B cell (primary cell): ENCODE data around the gene CNTD1. TPM values are rescaled to one million over a fixed set of nuclear protein-coding genes. Genes with fewer than 3 reads are reported as not detected.

Experiments used
- ATAC-seq: fragments of 200-7000 bp; cut with Tn5 transposase; one replicate; pipeline ENCODE4 v1.10.0; 2021; ENCODE audit warnings: low read depth, mild to moderate bottlenecking, moderate number of reproducible peaks, moderate library complexity
- CTCF ChIA-PET: fragments of 350-600 bp; sonication (Branson Sonifier 250); formaldehyde crosslinking; loops from one replicate; lab custom pipeline; 2021; ENCODE audit warnings: antibody characterized with exemption, inconsistent platforms; lab: Charles Lee
- POLR2A ChIA-PET: fragments of 350-600 bp; sonication (Branson Sonifier 250); formaldehyde crosslinking; loops from one replicate; lab custom pipeline; 2021; ENCODE audit warnings: antibody characterized with exemption; lab: Charles Lee
- DNase-seq: peaks from one replicate; pipeline ENCODE4 v3.0.0; 2013
- H2AFZ ChIP-seq: 2 replicates; pipeline ENCODE4 v1.6.1; 2012; ENCODE audit warnings: mild to moderate bottlenecking, low read depth, low read length; ENCODE audit not compliant: insufficient read depth, poor library complexity, severe bottlenecking
- H3K27ac ChIP-seq, 2 donors: 1 replicate in 1 of 2; 2 replicates in 1 of 2; pipeline ENCODE4 v1.5.1; 2012 to 2013; ENCODE audit warnings: low read length in 2 of 2, mild to moderate bottlenecking in 2 of 2, moderate library complexity in 1 of 2
- H3K27me3 ChIP-seq, 4 experiments: fragments of 200-600 bp in 1 of 4; sonication (generic) in 1 of 4; replicated peaks in 1 of 4; 1 replicate in 2 of 4; 2 replicates in 2 of 4; pipeline versions ENCODE4 v1.6.1 to v1.7.0; 2013 to 2016; ENCODE audit warnings: low read length in 3 of 4, mild to moderate bottlenecking in 2 of 4, mixed read lengths in 1 of 4, moderate library complexity in 1 of 4; ENCODE audit not compliant: insufficient read depth in 4 of 4, control insufficient read depth in 3 of 4; ENCODE audit errors: control extremely low read depth in 1 of 4
- H3K36me3 ChIP-seq, 2 experiments: replicated peaks in 1 of 2; 1 replicate in 1 of 2; 2 replicates in 1 of 2; pipeline versions ENCODE4 v1.6.1 to v1.7.1; 2013; ENCODE audit warnings: low read length in 1 of 2; ENCODE audit not compliant: insufficient read depth in 2 of 2, control insufficient read depth in 1 of 2; ENCODE audit errors: control extremely low read depth in 1 of 2, extremely low read depth in 1 of 2
- H3K4me1 ChIP-seq, 2 donors: fragments of 200-600 bp in 1 of 2; sonication (generic) in 1 of 2; 1 replicate in 1 of 2; 2 replicates in 1 of 2; pipeline versions ENCODE4 v1.5.1 to v1.6.1; 2013 to 2017; ENCODE audit warnings: low read length in 2 of 2; ENCODE audit not compliant: control insufficient read depth in 2 of 2, insufficient read depth in 2 of 2
- H3K4me2 ChIP-seq: replicated peaks from 2 replicates; pipeline ENCODE3; 2012; ENCODE audit warnings: mild to moderate bottlenecking, low read depth, low read length; ENCODE audit not compliant: poor library complexity, severe bottlenecking
- H3K4me3 ChIP-seq, 5 experiments: fragments of 200-600 bp in 1 of 5; sonication (generic) in 1 of 5; 1 replicate in 3 of 5; 2 replicates in 2 of 5; pipeline versions ENCODE4 v1.5.1 to v1.7.0; 2011 to 2016; ENCODE audit warnings: low read length in 4 of 5, mild to moderate bottlenecking in 4 of 5, low read depth in 2 of 5, control low read depth in 1 of 5, moderate library complexity in 1 of 5; ENCODE audit not compliant: insufficient read depth in 1 of 5; ENCODE audit errors: control extremely low read depth in 1 of 5, extremely low read depth in 1 of 5
- H3K79me2 ChIP-seq: fragments of 200-600 bp; sonication (generic); one replicate; pipeline ENCODE4 v1.6.0; 2016; ENCODE audit warnings: low read length; ENCODE audit not compliant: control insufficient read depth, insufficient read depth
- H3K9ac ChIP-seq: fragments of 200-600 bp; sonication (generic); 2 replicates; pipeline ENCODE4 v1.6.1; 2017; ENCODE audit warnings: mild to moderate bottlenecking, low read length, moderate library complexity
- H3K9me3 ChIP-seq, 3 donors: one replicate each; pipeline versions ENCODE4 v1.6.1 to v1.7.1; 2013; ENCODE audit warnings: low read length in 2 of 3; ENCODE audit not compliant: control insufficient read depth in 2 of 3, insufficient read depth in 1 of 3; ENCODE audit errors: control extremely low read depth in 1 of 3
- H4K20me1 ChIP-seq: 2 replicates; pipeline ENCODE4 v1.6.0; 2012; ENCODE audit warnings: mild to moderate bottlenecking, low read length; ENCODE audit not compliant: insufficient read depth, control insufficient read depth, poor library complexity, severe bottlenecking
- H3K27ac Mint-ChIP-seq: one replicate; pipeline ENCODE4 v1.8.0; 2021; ENCODE audit warnings: mixed read lengths
- H3K27me3 Mint-ChIP-seq: one replicate; pipeline ENCODE4 v1.8.0; 2021; ENCODE audit warnings: mixed read lengths
- H3K4me1 Mint-ChIP-seq: one replicate; pipeline ENCODE4 v1.8.0; 2021; ENCODE audit warnings: mixed read lengths
- H3K4me3 Mint-ChIP-seq: one replicate; pipeline ENCODE4 v1.8.0; 2021; ENCODE audit warnings: mixed read lengths
- H3K9me3 Mint-ChIP-seq: one replicate; pipeline ENCODE4 v1.8.0; 2022; ENCODE audit warnings: mixed read lengths; ENCODE audit not compliant: insufficient read depth
- CTCF ChIP-seq: fragments of 200-600 bp; IDR thresholded peaks from one replicate; pipeline ENCODE4 v1.8.0; 2022; ENCODE audit warnings: antibody characterized with exemption, mild to moderate bottlenecking
- EZH2 ChIP-seq: IDR thresholded peaks from 2 replicates; pipeline ENCODE4 v1.6.1; 2012; ENCODE audit warnings: borderline replicate concordance, low read depth, mild to moderate bottlenecking, moderate library complexity, low read length; ENCODE audit not compliant: insufficient read depth, poor library complexity, severe bottlenecking
- WGBS: methylation state at CpG from one replicate; pipeline ENCODE4 v1.1.5; 2013; ENCODE audit warnings: missing lambda C conversion rate; ENCODE audit not compliant: insufficient coverage; 5-methylcytosine and 5-hydroxymethylcytosine counted together
- intact Hi-C: fragments of 100-400 bp; cut with micrococcal nuclease; formaldehyde crosslinking; loops from one replicate; pipeline ENCODE4 v1.10.0; 2022
- polyA plus RNA-seq: library from polyadenylated mRNA; depleted of rRNA; stranded (reverse); fragments of >200 nt; gene quantifications from 2 replicates; pipeline ENCODE4 v1.2.3, GENCODE V29; 2012
- total RNA-seq, 2 donors: library from RNA; stranded (reverse); fragments of 120-200 nt in 1 of 2; gene quantifications; 1 replicate in 1 of 2; 2 replicates in 1 of 2; pipeline versions ENCODE4 v1.2.3 to v1.2.4, GENCODE V29; 2013 to 2022

Gene CNTD1
- total and polyA plus RNA-seq, 2 donors (not counting 1 experiment from before 2014, with no cell fraction given), result not detected

DNA sequence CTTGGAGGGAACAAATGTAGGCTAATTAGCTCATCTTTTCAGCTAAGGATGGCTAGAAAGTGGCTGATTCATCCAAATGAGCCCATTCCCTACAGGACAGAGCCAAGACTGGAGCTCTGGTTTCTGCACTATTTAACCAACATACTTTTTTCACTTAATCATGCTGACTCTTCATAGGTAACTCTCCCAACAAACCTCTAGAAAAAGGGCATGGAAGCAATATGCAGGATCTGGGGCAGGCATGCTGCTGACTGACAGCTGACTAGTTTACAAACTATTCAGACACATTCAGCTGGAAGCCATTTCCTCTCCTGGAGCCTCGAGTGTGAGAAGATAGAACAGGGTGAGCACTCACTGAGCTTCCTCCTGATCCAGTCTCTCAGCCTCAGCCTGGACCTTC lies 19.2 kb downstream of the CNTD1 start:
- WGBS, result 100% methylated on average over 1 of the region's 1 CpG
- no peaks in the 10 kb centered on the region for H3K27me3 ChIP-seq
- H2AFZ ChIP-seq, result no peak overlapping the region
- H4K20me1 ChIP-seq, result peaks cover 10% of the 10 kb centered on the region
- intact Hi-C loops, result no loop called here
- H3K9me3 ChIP-seq, result no peaks in the 10 kb centered on the region
- TF ChIP-seq CTCF (no peak), EZH2 (no peak)
- Mint-ChIP-seq H3K9me3 (no peaks in the 10 kb centered on the region), H3K27me3 (no peaks in the 10 kb centered on the region), H3K27ac (no peak overlapping the region), H3K4me1 (peaks cover 11% of the 10 kb centered on the region), H3K4me3 (no peak overlapping the region)
- ChIA-PET CTCF (interaction anchor here (0.8 to 1.1 kb wide), 2 partner anchors 10 to 26 kb away, joined by 3 read pairs; no protein-coding TSS in a partner anchor), POLR2A (interaction anchor here (0.5 kb wide), 1 partner anchor 221 kb away, joined by 3 read pairs; no protein-coding TSS in a partner anchor)
- H3K9ac ChIP-seq, result no peak overlapping the region
- peaks cover 0 to 2% of the 10 kb centered on the region in 2 donors for H3K4me1 ChIP-seq
- ATAC-seq, result no peak
- H3K27ac ChIP-seq, result no peak overlapping the region
- no peak overlapping the region for H3K4me2 ChIP-seq
- no peak overlapping the region for H3K4me3 ChIP-seq
- no peak for DNase-seq
- H3K79me2 ChIP-seq, result peaks cover 35% of the 10 kb centered on the region
- peaks cover 6 to 71% of the 10 kb centered on the region in 2 experiments for H3K36me3 ChIP-seq

DNA sequence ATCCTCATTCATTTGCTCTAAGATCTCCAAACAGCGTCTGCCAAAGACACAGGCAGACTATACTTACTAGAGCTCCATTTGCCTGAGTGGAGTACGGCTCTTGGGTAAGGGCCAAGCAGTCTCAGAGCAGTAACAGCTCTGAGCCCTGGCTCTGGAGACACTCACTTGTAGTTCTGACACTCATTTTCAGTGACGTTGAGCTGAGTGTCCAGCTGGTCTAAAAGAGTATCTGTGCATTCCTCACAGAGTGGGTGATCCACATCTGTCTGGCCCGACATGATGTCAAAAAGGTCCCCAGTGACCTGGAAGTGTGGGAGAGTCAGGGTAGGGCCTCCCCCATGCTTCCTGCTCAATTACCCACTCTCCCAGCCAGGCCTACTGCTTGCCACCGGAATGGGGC lies 19.7 kb downstream of the CNTD1 start:
- no peak overlapping the region for H3K27ac ChIP-seq
- Mint-ChIP-seq H3K4me1 (peaks cover 12% of the 10 kb centered on the region), H3K4me3 (no peak overlapping the region), H3K9me3 (no peaks in the 10 kb centered on the region), H3K27ac (no peak overlapping the region), H3K27me3 (no peaks in the 10 kb centered on the region)
- DNase-seq (no peak), ATAC-seq (no peak)
- H3K9me3 ChIP-seq, result no peaks in the 10 kb centered on the region
- H2AFZ ChIP-seq, result no peak overlapping the region
- no peak overlapping the region for H3K9ac ChIP-seq
- TF ChIP-seq CTCF (no peak), EZH2 (no peak)
- H3K36me3 ChIP-seq, result peaks cover 6 to 71% of the 10 kb centered on the region in 2 experiments
- no peak overlapping the region for H3K4me2 ChIP-seq
- intact Hi-C loops, result no loop called here
- POLR2A ChIA-PET, result no interaction called here
- no peaks in the 10 kb centered on the region for H3K27me3 ChIP-seq
- peaks cover 10% of the 10 kb centered on the region for H4K20me1 ChIP-seq
- H3K4me3 ChIP-seq, result no peak overlapping the region
- H3K4me1 ChIP-seq, result peaks cover 3 to 7% of the 10 kb centered on the region in 2 donors
- H3K79me2 ChIP-seq, result peaks cover 39% of the 10 kb centered on the region
- WGBS, result 100% methylated on average over 4 of the region's 5 CpGs
- CTCF ChIA-PET, result interaction anchor here (0.6 to 2.2 kb wide), 4 partner anchors 9 to 104 kb away, joined by 3 to 10 read pairs (median 3); partner anchors contain the start of gene VPS25
